Body of pancreas (tissue), 4 donors: ENCODE data around the gene HAP1. TPM values are rescaled to one million over a fixed set of nuclear protein-coding genes. Genes with fewer than 3 reads are reported as not detected.
A peak's percentile ranks its signal among the peaks of the same experiment; 100 is the strongest.
"Not testable (repeated sequence)": the region's sequence is repeated elsewhere in the genome, so short reads cannot be mapped to it uniquely, and the experiment has no call there.

Experiments used
- ATAC-seq: fragments of 150-250 bp; one replicate; pipeline ENCODE4 v1.9.1; 2016
- DNase-seq, 4 donors: peaks; one replicate each; pipeline ENCODE4 v3.0.0-alpha.2; 2019
- H3K27ac ChIP-seq, 4 donors: fragments of 200-600 bp; sonication (generic); 1 replicate in 3 of 4; 2 replicates in 1 of 4; pipeline versions ENCODE4 v1.5.1 to v1.6.1; 2016 to 2019; ENCODE audit warnings: mild to moderate bottlenecking in 1 of 4, mixed read lengths in 1 of 4, moderate library complexity in 1 of 4
- H3K27me3 ChIP-seq, 2 donors: fragments of 200-600 bp; sonication (generic); one replicate each; pipeline ENCODE4 v1.6.0; 2016; ENCODE audit warnings: mild to moderate bottlenecking in 1 of 2
- H3K36me3 ChIP-seq, 2 donors: fragments of 200-600 bp; sonication (generic); replicated peaks in 1 of 2; 2 replicates each; pipeline ENCODE4 v1.5.1; 2016; ENCODE audit warnings: low read depth in 2 of 2; ENCODE audit not compliant: insufficient read depth in 1 of 2
- H3K4me1 ChIP-seq: fragments of 200-600 bp; sonication (generic); one replicate; pipeline ENCODE4 v1.6.0; 2016
- H3K4me3 ChIP-seq, 2 donors: fragments of 200-600 bp; sonication (generic); 1 replicate in 1 of 2; 2 replicates in 1 of 2; pipeline ENCODE4 v1.5.1; 2016 to 2019
- H3K9me3 ChIP-seq, 3 donors: fragments of 200-600 bp; sonication (generic); 1 replicate in 2 of 3; 2 replicates in 1 of 3; pipeline ENCODE4 v1.5.1; 2016
- CTCF ChIP-seq, 7 experiments: fragments of 450-650 bp in 4 of 7; fragments of 200-600 bp in 3 of 7; sonication (generic) in 3 of 7; IDR thresholded peaks; one replicate each; pipeline ENCODE4 v1.5.1; 2016 to 2019; ENCODE audit warnings: antibody characterized with exemption in 7 of 7
- POLR2A ChIP-seq, 3 donors: fragments of 450-650 bp; IDR thresholded peaks; one replicate each; pipeline ENCODE4 v1.6.1; 2016; ENCODE audit warnings: antibody characterized with exemption in 3 of 3, mild to moderate bottlenecking in 2 of 3
- WGBS, 2 donors: methylation state at CpG; one replicate each; pipeline ENCODE4 v1.1.5; 2017; 5-methylcytosine and 5-hydroxymethylcytosine counted together
- intact Hi-C: fragments of 100-400 bp; cut with DNase I; formaldehyde crosslinking; loops from one replicate; pipeline ENCODE4 v1.15.1; 2023
- total RNA-seq, 2 donors: library from RNA; depleted of rRNA; stranded (reverse); fragments of >200 nt; gene quantifications; one replicate each; pipeline ENCODE4 v1.1.0, GENCODE V29; 2016

HAP1 gene
- total RNA-seq, 2 donors from 2014 or later = 0.52 to 1.3 TPM

DNA sequence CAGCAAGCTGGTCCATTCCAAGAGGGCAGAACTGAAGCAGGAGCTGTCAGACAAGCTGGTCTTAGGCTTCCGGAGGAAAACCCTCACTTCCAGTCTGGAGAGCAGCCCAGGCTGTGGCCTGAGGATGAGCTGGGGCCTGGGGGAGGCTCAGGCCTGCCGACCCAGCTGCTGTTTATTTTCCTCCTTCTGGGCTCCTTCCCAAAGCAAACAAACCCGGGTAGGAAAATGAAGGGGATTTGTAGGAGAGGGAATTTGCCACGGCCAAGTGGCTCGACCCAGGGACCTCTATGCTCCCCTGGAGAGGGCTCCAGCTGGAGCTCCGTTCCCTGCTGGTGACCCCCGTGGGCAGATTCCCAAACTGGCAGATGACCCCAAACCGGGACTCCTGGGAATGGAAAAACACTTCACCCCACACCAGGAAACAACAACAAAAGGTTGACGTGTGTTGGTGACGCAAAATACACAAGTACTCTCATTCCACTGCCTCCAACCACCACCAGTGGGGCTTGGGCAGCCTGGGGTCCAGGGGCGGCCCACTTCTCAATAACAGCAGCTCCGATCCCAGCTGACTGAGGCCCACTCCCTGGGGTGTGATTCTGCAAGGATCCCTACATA, 43.2 kb upstream of the HAP1 start:
- WGBS, 2 donors = 6 to 7% methylated on average over 12 of the region's 12 CpGs
- Histone ChIP-seq H3K27me3 (no peaks in the 10 kb centered on the region), H3K4me1 (peaks cover 76% of the 10 kb centered on the region), H3K27ac (peak overlapping the region; percentile 86 to 91 (median 87)), H3K9me3 (no peaks in the 10 kb centered on the region), H3K36me3 (no peaks in the 10 kb centered on the region), H3K4me3 (no peak overlapping the region)
- ATAC-seq (peak; percentile 69), DNase-seq (peak; percentile 65 to 82 (median 80))
- TF ChIP-seq POLR2A (IDR thresholded peaks at IDR 0.05) = peak in 2 of 3 donors; percentile 14 to 24
- TF ChIP-seq CTCF (IDR thresholded peaks at IDR 0.05) = peak in 4 of 7 experiments; percentile 2 to 30 (median 16)
- intact Hi-C loops = no loop called here

GRCh38 chr17:41777157-41777573, 42.7 kb upstream of the HAP1 start:
- Histone ChIP-seq H3K4me3 (no peak overlapping the region), H3K4me1 (peaks cover 76% of the 10 kb centered on the region), H3K9me3 (no peaks in the 10 kb centered on the region), H3K27ac (peak overlapping the region; percentile 86 to 91 (median 87)), H3K36me3 (no peaks in the 10 kb centered on the region), H3K27me3 (no peaks in the 10 kb centered on the region)
- intact Hi-C loops = no loop called here
- WGBS, 2 donors = 22 to 80% methylated on average over 2 to 4 of the region's 4 CpGs
- DNase-seq (peak; percentile 38 to 63 (median 58)), ATAC-seq (peak; percentile 47)
- peak in 1 of 3 donors; percentile 21 for TF ChIP-seq POLR2A (IDR thresholded peaks at IDR 0.05)
- TF ChIP-seq CTCF (IDR thresholded peaks at IDR 0.05) = peak in 6 of 7 experiments; percentile 11 to 60 (median 48)

DNA sequence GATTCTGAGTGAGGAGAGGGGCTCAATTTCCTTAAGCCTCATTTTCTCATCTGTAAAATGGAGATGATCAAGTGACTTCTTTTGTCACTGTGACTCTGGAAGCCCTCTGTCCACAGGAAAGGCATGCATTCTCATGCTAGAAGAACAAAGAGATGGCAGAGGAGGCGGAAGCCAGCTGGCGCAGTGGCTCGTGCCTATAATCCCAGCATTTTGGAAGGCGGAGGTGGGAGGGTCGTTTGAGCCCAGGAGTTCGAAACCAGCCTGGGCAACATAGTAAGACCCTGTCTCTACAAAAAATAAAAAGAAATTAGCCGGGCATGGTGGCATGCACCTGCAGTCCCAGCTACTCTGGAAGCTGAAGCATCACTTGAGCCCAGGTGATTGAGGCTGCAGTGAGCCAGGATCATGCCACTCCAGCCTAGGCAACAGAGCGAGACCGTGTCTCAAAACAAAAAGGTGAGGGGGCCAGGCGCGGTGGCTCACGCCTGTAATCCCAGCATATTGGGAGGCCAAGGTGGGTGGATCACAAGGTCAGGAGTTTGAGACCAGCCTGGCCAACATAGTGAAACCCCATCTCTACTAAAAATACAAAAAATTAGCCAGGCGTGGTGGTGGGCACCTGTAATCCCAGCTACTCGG, 41.9 kb upstream of the HAP1 start:
- ATAC-seq = not testable (repeated sequence)
- WGBS, 2 donors = 77 to 81% methylated on average over 14 of the region's 14 CpGs

GRCh38 chr17:41775394-41776226, 41.2 kb upstream of the HAP1 start:
- ATAC-seq (no peak), DNase-seq (no peak)
- Histone ChIP-seq H3K27ac (peak overlapping the region in 3 of 4 donors; percentile 86 to 91 (median 88)), H3K36me3 (peaks cover 0 to 6% of the 10 kb centered on the region in 2 donors), H3K27me3 (no peaks in the 10 kb centered on the region), H3K4me1 (peaks cover 72% of the 10 kb centered on the region), H3K4me3 (no peak overlapping the region), H3K9me3 (no peaks in the 10 kb centered on the region)
- WGBS, 2 donors = 67 to 68% methylated on average over 12 of the region's 12 CpGs
- intact Hi-C loops = no loop called here
- TF ChIP-seq CTCF (IDR thresholded peaks at IDR 0.05) = no peak

More for the DNA sequence above, 41.9 kb upstream of the HAP1 start:
- H3K4me3 ChIP-seq, DNase-seq, H3K27me3 ChIP-seq, intact Hi-C loops, H3K36me3 ChIP-seq, H3K9me3 ChIP-seq: not testable (repeated sequence)
- Histone ChIP-seq H3K4me1 (peaks cover 74% of the 10 kb centered on the region), H3K27ac (peak overlapping the region in 3 of 4 donors; percentile 86 to 91 (median 88))

- H3K9me3 ChIP-seq = no peaks in the 10 kb centered on the region
- no peak for ATAC-seq
- TF ChIP-seq CTCF (IDR thresholded peaks at IDR 0.05) = no peak
- no peak for TF ChIP-seq POLR2A (IDR thresholded peaks at IDR 0.05)
- H3K36me3 ChIP-seq = peaks cover 11 to 15% of the 10 kb centered on the region in 2 donors
- peaks cover 65% of the 10 kb centered on the region for H3K4me1 ChIP-seq
- peak overlapping the region; percentile 67 to 78 (median 75) for H3K27ac ChIP-seq
- no peak overlapping the region for H3K4me3 ChIP-seq
- intact Hi-C loops = no loop called here
- 55 to 57% methylated on average over 6 to 8 of the region's 8 CpGs for WGBS, 2 donors
- H3K27me3 ChIP-seq = no peaks in the 10 kb centered on the region
- no peak for DNase-seq
Observed at GRCh38 chr17:41773731-41774193, 39.3 kb upstream of the HAP1 start.
